SK-N-SH (cell line): ENCODE data around the gene P2RX3.

ENCODE experiments used
- CHD2 ChIP-seq: fragments of 150-350 bp; IDR thresholded peaks from 2 replicates; pipeline ENCODE4 v1.6.1; 2018; ENCODE audit warnings: low read length; ENCODE audit not compliant: partially characterized antibody
- CTCF ChIP-seq: fragments of 200-600 bp; sonication (generic); IDR thresholded peaks from 2 replicates; pipeline ENCODE4 v1.6.1; 2017; ENCODE audit warnings: antibody characterized with exemption, mild to moderate bottlenecking, moderate library complexity
- EZH2phosphoT487 ChIP-seq: fragments of 200-600 bp; sonication (generic); IDR thresholded peaks from 2 replicates; pipeline ENCODE4 v1.6.1; 2017; ENCODE audit warnings: low read depth, mixed run types, mild to moderate bottlenecking, antibody characterized with exemption, moderate library complexity, borderline replicate concordance
- FOXM1 ChIP-seq: IDR thresholded peaks from 2 replicates; pipeline ENCODE4 v1.4.0; 2012; ENCODE audit warnings: low read depth, mild to moderate bottlenecking
- GABPA ChIP-seq: IDR thresholded peaks from 2 replicates; pipeline ENCODE4 v1.4.0; 2012; ENCODE audit warnings: low read depth, mild to moderate bottlenecking
- JUND ChIP-seq: IDR thresholded peaks from 2 replicates; pipeline ENCODE4 v1.4.0; 2012
- NRF1 ChIP-seq: IDR thresholded peaks from 2 replicates; pipeline ENCODE4 v1.6.1; 2012; ENCODE audit warnings: low read depth, mild to moderate bottlenecking, low read length
- POLR2AphosphoS5 ChIP-seq: IDR thresholded peaks from 2 replicates; pipeline ENCODE4 v1.6.1; 2012; ENCODE audit warnings: low read depth, low read length
- REST ChIP-seq: IDR thresholded peaks from 2 replicates; pipeline ENCODE4 v1.6.1; 2012; ENCODE audit warnings: mild to moderate bottlenecking, low read depth, low read length, moderate library complexity
- RFX5 ChIP-seq: IDR thresholded peaks from 2 replicates; pipeline ENCODE4 v1.6.1; 2012; ENCODE audit warnings: mild to moderate bottlenecking, improper control_type of control experiment, low read length
- TAF1 ChIP-seq: IDR thresholded peaks from 2 replicates; pipeline ENCODE4 v1.6.1; 2012; ENCODE audit warnings: low read depth, mild to moderate bottlenecking, low read length, moderate library complexity, borderline replicate concordance
- YY1 ChIP-seq: IDR thresholded peaks from 2 replicates; pipeline ENCODE4 v1.4.0; 2012; ENCODE audit warnings: low read depth, mild to moderate bottlenecking

- TF ChIP-seq CTCF (no peak), FOXM1 (no peak), JUND (no peak), GABPA (no peak), RFX5 (no peak), EZH2phosphoT487 (no peak), REST (no peak), POLR2AphosphoS5 (no peak), YY1 (no peak), NRF1 (no peak), CHD2 (no peak), TAF1 (no peak)
Measured at GRCh38 chr11:57302489-57302888, 35.7 kb upstream of the P2RX3 start.
